Astrocyte (in vitro differentiated cells and primary cell): Measurements from ENCODE around the gene ZCCHC24. TPM values are rescaled to one million over a fixed set of nuclear protein-coding genes. Genes with fewer than 3 reads are reported as not detected.

Experiments used
- DNase-seq: peaks from one replicate; pipeline ENCODE4 v3.0.0-alpha.2; 2010; ENCODE audit warnings: low read depth
- FAIRE-seq: peaks from 2 replicates; lab custom pipeline; 2011; peaks lifted over from hg19 to GRCh38; lab: Jason Lieb, UNC
- H2AFZ ChIP-seq: 2 replicates; pipeline ENCODE4 v1.6.0; 2012; ENCODE audit warnings: low read depth, low read length, inconsistent platforms
- H3K27ac ChIP-seq: 2 replicates; pipeline ENCODE4 v1.5.1; 2011; ENCODE audit warnings: low read depth, low read length, inconsistent platforms
- H3K27me3 ChIP-seq: 2 replicates; pipeline ENCODE4 v1.6.0; 2011; ENCODE audit warnings: low read length, inconsistent platforms; ENCODE audit not compliant: insufficient read depth
- H3K36me3 ChIP-seq: 2 replicates; pipeline ENCODE4 v1.5.1; 2011; ENCODE audit warnings: low read length, inconsistent platforms; ENCODE audit not compliant: insufficient read depth
- H3K4me1 ChIP-seq: 2 replicates; pipeline ENCODE4 v1.5.1; 2011; ENCODE audit warnings: low read length, inconsistent platforms; ENCODE audit not compliant: insufficient read depth
- H3K4me2 ChIP-seq: 2 replicates; pipeline ENCODE4 v1.6.0; 2012; ENCODE audit warnings: low read length, inconsistent platforms
- H3K4me3 ChIP-seq: 2 replicates; pipeline ENCODE4 v1.5.1; 2011; ENCODE audit warnings: low read depth, mild to moderate bottlenecking, low read length, inconsistent platforms; ENCODE audit not compliant: insufficient read depth
- H3K79me2 ChIP-seq: 2 replicates; pipeline ENCODE4 v1.6.0; 2012; ENCODE audit warnings: mild to moderate bottlenecking, low read length, inconsistent platforms; ENCODE audit not compliant: insufficient read depth
- H3K9ac ChIP-seq: 2 replicates; pipeline ENCODE4 v1.6.0; 2012; ENCODE audit warnings: mild to moderate bottlenecking, low read length, inconsistent platforms
- H3K9me3 ChIP-seq: 2 replicates; pipeline ENCODE4 v1.5.1; 2012; ENCODE audit warnings: low read depth, mild to moderate bottlenecking, low read length, inconsistent platforms; ENCODE audit not compliant: insufficient read depth
- H4K20me1 ChIP-seq: 2 replicates; pipeline ENCODE4 v1.6.0; 2012; ENCODE audit warnings: low read length, inconsistent platforms; ENCODE audit not compliant: insufficient read depth
- H3K27ac Mint-ChIP-seq: one replicate; pipeline ENCODE4 v1.8.0; 2021; ENCODE audit warnings: mild to moderate bottlenecking, mixed read lengths; ENCODE audit not compliant: unreplicated experiment
- H3K27me3 Mint-ChIP-seq: one replicate; pipeline ENCODE4 v1.8.0; 2021; ENCODE audit warnings: low read depth, mixed read lengths; ENCODE audit not compliant: unreplicated experiment
- H3K36me3 Mint-ChIP-seq: one replicate; pipeline ENCODE4 v1.8.0; 2021; ENCODE audit warnings: low read depth, mixed read lengths; ENCODE audit not compliant: unreplicated experiment
- H3K4me1 Mint-ChIP-seq: one replicate; pipeline ENCODE4 v1.8.0; 2021; ENCODE audit warnings: low read depth, mixed read lengths; ENCODE audit not compliant: unreplicated experiment
- H3K4me3 Mint-ChIP-seq: one replicate; pipeline ENCODE4 v1.8.0; 2021; ENCODE audit warnings: mild to moderate bottlenecking, moderate library complexity, mixed read lengths; ENCODE audit not compliant: unreplicated experiment
- H3K9me3 Mint-ChIP-seq: one replicate; pipeline ENCODE4 v1.8.0; 2021; ENCODE audit warnings: mild to moderate bottlenecking, mixed read lengths; ENCODE audit not compliant: unreplicated experiment
- CTCF ChIP-seq: IDR thresholded peaks from 2 replicates; pipeline ENCODE4 v1.5.1; 2011; ENCODE audit warnings: low read depth, mild to moderate bottlenecking, inconsistent platforms, low read length, moderate library complexity; ENCODE audit not compliant: insufficient read depth
- EZH2 ChIP-seq: IDR thresholded peaks from 2 replicates; pipeline ENCODE4 v1.6.1; 2012; ENCODE audit warnings: mild to moderate bottlenecking, low read length, inconsistent platforms; ENCODE audit not compliant: insufficient read depth
- total RNA-seq: library from RNA; stranded (reverse); gene quantifications from 2 replicates; pipeline ENCODE4 v1.2.1, GENCODE V29; 2021

Gene ZCCHC24
- total RNA-seq, 1 donor from 2014 or later = 21.4 TPM

GRCh38 chr10:79397051-79397450 lies 48.4 kb downstream of the ZCCHC24 start:
- H3K4me2 ChIP-seq = no peak overlapping the region

DNA sequence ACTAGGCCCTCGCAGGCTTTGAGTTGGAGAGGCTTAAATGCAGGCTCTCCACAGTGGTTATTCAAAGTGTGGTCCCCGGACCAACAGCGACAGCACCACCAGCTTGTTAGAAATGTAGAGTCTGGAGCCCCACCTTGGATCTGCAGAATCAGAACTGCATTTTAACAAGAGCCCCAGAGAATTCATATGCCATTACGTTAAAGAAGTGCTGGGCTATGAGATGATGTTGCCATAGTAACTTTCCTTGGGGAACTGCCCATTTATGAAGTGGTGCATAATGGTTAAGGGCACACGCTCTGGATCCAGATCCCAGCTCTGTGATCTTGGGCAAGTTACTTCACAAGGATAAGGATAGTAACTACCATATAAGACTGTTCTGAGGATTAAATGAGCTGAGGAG lies 48.9 kb downstream of the ZCCHC24 start:
- peaks cover 31% of the 10 kb centered on the region for H3K36me3 Mint-ChIP-seq
- no peak for FAIRE-seq

More at GRCh38 chr10:79397051-79397450, 48.4 kb downstream of the ZCCHC24 start:
- peaks cover 15% of the 10 kb centered on the region for H3K79me2 ChIP-seq
- no peak for TF ChIP-seq CTCF
- no peak for TF ChIP-seq EZH2
- H3K36me3 ChIP-seq = peaks cover 4% of the 10 kb centered on the region
- no peak overlapping the region for H3K4me3 ChIP-seq
- H3K27me3 ChIP-seq = no peaks in the 10 kb centered on the region
- Mint-ChIP-seq H3K9me3 (peaks cover 4% of the 10 kb centered on the region), H3K27me3 (no peaks in the 10 kb centered on the region), H3K27ac (no peak overlapping the region), H3K36me3 (peaks cover 26% of the 10 kb centered on the region), H3K4me3 (no peak overlapping the region), H3K4me1 (peaks cover 21% of the 10 kb centered on the region)
- no peaks in the 10 kb centered on the region for H3K9me3 ChIP-seq
- DNase-seq = no peak
- FAIRE-seq = no peak
- H3K9ac ChIP-seq = no peak overlapping the region
- no peak overlapping the region for H2AFZ ChIP-seq
- H3K27ac ChIP-seq = no peak overlapping the region
- peaks cover 40% of the 10 kb centered on the region for H3K4me1 ChIP-seq
- H4K20me1 ChIP-seq = peaks cover 4% of the 10 kb centered on the region

More for the DNA sequence above, 48.9 kb downstream of the ZCCHC24 start:
- Histone ChIP-seq H3K4me2 (no peak overlapping the region), H3K9me3 (no peaks in the 10 kb centered on the region), H3K36me3 (peaks cover 4% of the 10 kb centered on the region), H3K4me3 (no peak overlapping the region), H2AFZ (no peak overlapping the region), H3K4me1 (peaks cover 39% of the 10 kb centered on the region), H3K9ac (no peak overlapping the region), H3K27ac (no peak overlapping the region), H4K20me1 (peaks cover 4% of the 10 kb centered on the region), H3K79me2 (peaks cover 15% of the 10 kb centered on the region), H3K27me3 (no peaks in the 10 kb centered on the region)
- Mint-ChIP-seq H3K9me3 (peaks cover 4% of the 10 kb centered on the region), H3K27ac (no peak overlapping the region), H3K4me1 (peaks cover 25% of the 10 kb centered on the region), H3K4me3 (no peak overlapping the region), H3K27me3 (no peaks in the 10 kb centered on the region)
- TF ChIP-seq EZH2 (no peak), CTCF (no peak)
- no peak for DNase-seq
